Esophagus mucosa (tissue), 1 donor: ENCODE measurements around the gene RASL12. TPM values are rescaled to one million over a fixed set of nuclear protein-coding genes. Genes with fewer than 3 reads are reported as not detected.
"Not testable (repeated sequence)": the region's sequence is repeated elsewhere in the genome, so short reads cannot be mapped to it uniquely, and the experiment has no call there.

Experiments used
- ATAC-seq: fragments of 200-7000 bp; cut with Tn5 transposase; one replicate; pipeline ENCODE4 v1.9.1; 2020
- total RNA-seq: library from RNA; stranded (reverse); gene quantifications from one replicate; pipeline ENCODE4 v1.2.4, GENCODE V29; 2023
- donor health status: DM: yes; HTN: yes; CAD: no.

RASL12 gene
- total RNA-seq, 1 donor from 2014 or later, result 1.5 TPM

DNA sequence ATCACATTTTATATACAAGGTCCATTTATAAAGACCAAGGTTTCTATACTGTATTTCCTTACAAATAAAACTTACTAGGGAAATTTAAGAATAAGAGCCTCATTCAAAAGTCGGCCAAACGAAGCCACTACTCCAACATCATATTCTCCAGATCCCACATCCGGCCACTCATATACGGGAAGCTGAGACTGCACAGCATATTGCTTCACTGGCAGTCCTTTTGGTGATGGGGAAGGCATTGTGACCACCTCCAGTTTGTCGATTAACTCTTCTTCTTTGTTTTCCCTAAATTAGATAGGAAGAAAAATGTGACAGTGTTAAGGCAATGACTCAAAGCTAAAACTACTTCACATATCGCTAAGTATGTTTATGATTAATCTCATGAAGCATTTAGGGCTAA lies 41.0 kb downstream of the RASL12 start:
- no peak for ATAC-seq

DNA sequence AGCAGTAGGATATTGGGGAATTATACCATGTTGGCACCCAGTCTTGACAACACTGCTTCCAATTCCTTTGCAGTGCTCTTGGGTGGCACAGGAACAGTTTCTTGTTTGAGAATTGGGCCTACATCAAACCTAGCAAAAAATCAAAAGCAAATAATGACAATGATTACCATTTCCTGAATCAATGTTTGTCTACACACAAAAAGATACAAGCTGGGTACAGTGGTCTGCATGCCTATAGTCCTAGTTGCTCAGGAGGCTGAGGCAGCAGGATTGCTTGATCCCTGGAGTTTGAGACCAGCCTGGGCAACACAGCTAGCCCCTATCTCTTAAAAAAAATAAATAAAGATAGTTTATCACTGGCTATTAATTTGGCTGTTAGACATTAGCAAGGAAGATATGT lies 46.3 kb downstream of the RASL12 start:
- ATAC-seq, result no peak

DNA sequence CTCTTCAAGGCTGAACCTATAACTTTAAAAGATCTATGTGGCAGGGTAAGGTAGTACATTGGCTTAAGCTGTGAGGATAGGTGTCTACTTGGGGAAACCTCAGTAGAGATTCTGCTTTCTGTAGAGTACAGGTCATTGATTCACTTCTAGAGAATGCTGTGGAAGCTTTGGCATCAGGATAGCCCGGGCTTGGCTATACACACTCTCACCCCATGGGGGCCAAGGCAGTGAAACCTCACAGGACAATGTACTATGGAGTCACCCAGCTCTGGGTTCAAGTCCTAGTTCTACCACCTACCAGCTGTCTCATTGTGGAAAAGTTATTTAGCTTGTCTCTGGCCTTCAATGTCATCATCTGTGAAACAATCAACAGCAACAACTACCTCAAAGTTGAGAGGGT lies 47.4 kb downstream of the RASL12 start:
- ATAC-seq, result peak; percentile 41

DNA sequence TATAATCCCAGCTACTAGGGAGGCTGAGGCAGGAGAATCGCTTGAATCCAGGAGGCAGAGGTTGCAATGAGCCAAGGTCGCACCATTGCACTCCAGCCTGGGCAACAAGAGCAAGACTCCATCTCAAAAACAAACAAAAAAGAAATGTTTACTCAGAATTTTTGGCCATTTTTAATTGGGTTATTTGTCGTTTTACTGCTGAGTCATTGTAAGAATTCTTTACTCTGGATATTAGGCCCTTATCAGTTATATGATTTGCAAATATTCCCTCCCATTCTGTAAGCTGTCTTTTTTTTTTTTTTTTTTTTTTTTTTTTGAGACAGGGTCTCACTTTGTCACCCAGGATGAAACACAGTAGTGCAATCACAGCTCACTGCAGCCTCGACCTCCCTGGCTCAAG lies 56.6 kb downstream of the RASL12 start:
- ATAC-seq, result not testable (repeated sequence)

DNA sequence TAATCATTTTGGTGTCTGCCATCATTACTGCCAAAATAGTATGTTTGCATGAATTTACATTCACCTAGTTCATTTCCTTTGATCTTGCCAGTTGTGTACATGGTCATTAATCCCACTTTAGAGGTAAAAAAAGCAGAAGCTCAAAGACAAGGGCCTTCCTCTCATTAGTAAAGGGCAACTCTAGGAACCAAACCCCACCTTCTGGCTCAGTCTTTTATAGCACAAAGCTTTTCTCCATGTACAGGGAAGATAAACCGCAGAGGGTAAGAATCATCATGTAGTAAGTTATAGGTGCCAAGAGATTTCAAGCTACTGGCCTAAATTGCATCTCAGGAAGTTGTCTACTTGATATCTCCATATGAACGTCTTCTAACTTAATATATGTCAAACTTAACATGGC lies 58.8 kb downstream of the RASL12 start:
- ATAC-seq, result no peak

DNA sequence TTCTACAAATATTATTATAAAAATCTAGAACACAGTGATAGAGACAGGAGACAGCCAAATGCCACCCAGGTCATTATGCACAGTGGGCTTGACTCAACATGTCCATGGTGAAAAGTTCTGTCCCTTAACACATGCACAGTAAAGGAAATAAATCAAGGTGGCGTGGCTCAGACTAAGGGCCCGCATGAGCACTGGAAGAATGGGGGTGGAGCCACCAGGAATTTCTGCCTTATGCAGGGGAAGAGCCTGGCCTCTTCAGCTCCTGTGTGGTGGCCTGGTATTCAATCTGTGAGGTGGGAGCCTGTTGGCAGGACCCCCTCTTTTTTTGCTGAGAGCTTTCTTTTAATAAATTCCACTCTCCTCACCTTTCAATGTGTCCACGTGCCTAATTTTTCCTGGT lies 60.9 kb downstream of the RASL12 start:
- ATAC-seq, result no peak

DNA sequence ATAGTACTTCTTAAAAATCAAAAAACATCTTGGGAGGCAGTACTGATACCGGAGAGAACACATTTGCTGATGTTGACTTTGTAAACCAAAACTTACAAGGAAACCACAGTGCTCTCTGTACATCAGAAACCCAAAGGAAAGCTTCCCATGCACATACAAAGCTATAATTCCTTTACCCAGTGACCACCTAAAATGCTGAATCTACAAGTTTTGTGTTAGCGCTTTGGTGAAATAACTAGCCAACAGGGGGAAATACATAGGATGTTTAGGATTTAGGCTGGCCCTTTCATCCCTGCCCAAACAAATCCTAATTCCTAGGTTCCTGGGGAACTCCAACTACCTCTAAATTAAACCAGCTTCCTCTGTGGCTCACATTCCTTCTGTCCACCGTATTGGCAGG lies 62.8 kb downstream of the RASL12 start:
- ATAC-seq, result no peak

Other genes with a start within 250 kb of the RASL12 start
- gene PIF1, start 242.3 kb downstream of the RASL12 start, total RNA-seq, result 6.3 TPM
- gene PLEKHO2, start 226.1 kb downstream of the RASL12 start, total RNA-seq, result 3.9 TPM
- 1.6 TPM for gene ANKDD1A, start 156.1 kb downstream of the RASL12 start, total RNA-seq
- gene SPG21, start 78.1 kb downstream of the RASL12 start, total RNA-seq, result 48.7 TPM
- 9.8 TPM for gene MTFMT, start 38.4 kb downstream of the RASL12 start, total RNA-seq
- gene SLC51B, start 22.6 kb downstream of the RASL12 start, total RNA-seq, result not detected
- not detected for gene KBTBD13, start 8.8 kb upstream of the RASL12 start, total RNA-seq
- 1.8 TPM for gene UBAP1L, start 47.2 kb upstream of the RASL12 start, total RNA-seq
- gene PDCD7, start 65.8 kb upstream of the RASL12 start, total RNA-seq, result 18.6 TPM
- 49.3 TPM for gene CLPX, start 117.4 kb upstream of the RASL12 start, total RNA-seq
- 0.64 TPM for gene CILP, start 143.5 kb upstream of the RASL12 start, total RNA-seq
- gene PARP16, start 218.9 kb upstream of the RASL12 start, total RNA-seq, result 7.0 TPM
- not detected for gene RNU5A-1, start 228.1 kb upstream of the RASL12 start, total RNA-seq
- 30.4 TPM for gene RNU5B-1, start 236.7 kb upstream of the RASL12 start, total RNA-seq